ENCODE measurements around the gene LRP1-AS. TPM values are rescaled to one million over a fixed set of nuclear protein-coding genes. Genes with fewer than 3 reads are reported as not detected.

Gene LRP1-AS
- total and polyA plus RNA-seq, 10 of the 15 experiments (the other 5 are each of a cell fraction or from before 2014, with no cell fraction given), result not detected

DNA sequence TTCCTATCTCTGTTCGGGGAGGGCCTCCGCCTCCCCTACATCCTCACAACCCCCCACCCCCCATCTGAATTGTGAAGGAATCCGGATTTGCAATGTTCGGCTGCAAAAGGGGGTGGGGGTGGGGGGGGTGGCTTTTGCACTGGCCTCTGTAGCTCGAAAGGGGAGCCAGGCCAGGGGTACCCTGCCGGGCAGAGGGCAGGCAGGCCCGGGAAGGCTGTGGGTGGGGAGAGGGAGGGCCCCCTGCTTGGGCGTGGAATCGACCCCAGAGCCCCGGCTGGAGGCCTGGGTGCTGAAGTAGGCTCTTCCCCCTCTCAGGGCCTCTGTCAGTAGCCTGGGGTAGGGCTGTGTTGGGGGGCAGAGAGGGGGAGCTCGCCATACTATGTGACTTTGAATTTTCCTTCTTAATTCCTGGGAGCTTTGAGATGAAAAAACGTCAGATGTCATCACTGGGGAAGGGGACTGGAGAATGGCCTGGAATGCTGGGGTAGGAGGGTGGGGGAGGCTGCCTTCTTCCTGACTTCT lies 18.0 kb downstream of the LRP1-AS start:
- 7% methylated on average over 11 of the region's 12 CpGs for WGBS (ENCODE audit: insufficient coverage, insufficient replicate concordance, low lambda C conversion rate, missing lambda C conversion rate)
- H3K9ac ChIP-seq (ENCODE audit: control insufficient read depth, insufficient read depth, low read length), result no peak overlapping the region
- no peaks in the 10 kb centered on the region for H3K36me3 ChIP-seq (ENCODE audit: control insufficient read depth in 2 of 2, insufficient read depth in 2 of 2, low read length in 1 of 2)
- no TSS peak for BruUV-seq (replicated peaks)
- FAIRE-seq (no peak), DNase-seq (ENCODE audit: low read depth, low spot score) (no peak), ATAC-seq (no peak)
- intact Hi-C loops (cut with micrococcal nuclease; ENCODE audit: unreplicated experiment) (no loop called here), in situ Hi-C loops (cut with MboI) (no loop called here)
- H2AFZ ChIP-seq (ENCODE audit: control insufficient read depth, low read depth, low read length), result no peak overlapping the region
- no peak overlapping the region for H3K4me2 ChIP-seq (ENCODE audit: control insufficient read depth, insufficient read depth)
- no peak for TF ChIP-seq ZNF217 (IDR thresholded peaks at IDR 0.05)
- no peak for TF ChIP-seq TCF3 (IDR thresholded peaks at IDR 0.05; ENCODE audit: borderline replicate concordance, insufficient read depth, low read depth, low read length)
- TF ChIP-seq, protein P1, sequence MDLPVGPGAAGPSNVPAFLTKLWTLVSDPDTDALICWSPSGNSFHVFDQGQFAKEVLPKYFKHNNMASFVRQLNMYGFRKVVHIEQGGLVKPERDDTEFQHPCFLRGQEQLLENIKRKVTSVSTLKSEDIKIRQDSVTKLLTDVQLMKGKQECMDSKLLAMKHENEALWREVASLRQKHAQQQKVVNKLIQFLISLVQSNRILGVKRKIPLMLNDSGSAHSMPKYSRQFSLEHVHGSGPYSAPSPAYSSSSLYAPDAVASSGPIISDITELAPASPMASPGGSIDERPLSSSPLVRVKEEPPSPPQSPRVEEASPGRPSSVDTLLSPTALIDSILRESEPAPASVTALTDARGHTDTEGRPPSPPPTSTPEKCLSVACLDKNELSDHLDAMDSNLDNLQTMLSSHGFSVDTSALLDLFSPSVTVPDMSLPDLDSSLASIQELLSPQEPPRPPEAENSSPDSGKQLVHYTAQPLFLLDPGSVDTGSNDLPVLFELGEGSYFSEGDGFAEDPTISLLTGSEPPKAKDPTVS (IDR thresholded peaks at IDR 0.05; ENCODE audit: low read depth, low read length), result no peak
- no peak for TF ChIP-seq NFIC (IDR thresholded peaks at IDR 0.05; ENCODE audit: low read depth, low read length)
- TF ChIP-seq, protein P2, sequence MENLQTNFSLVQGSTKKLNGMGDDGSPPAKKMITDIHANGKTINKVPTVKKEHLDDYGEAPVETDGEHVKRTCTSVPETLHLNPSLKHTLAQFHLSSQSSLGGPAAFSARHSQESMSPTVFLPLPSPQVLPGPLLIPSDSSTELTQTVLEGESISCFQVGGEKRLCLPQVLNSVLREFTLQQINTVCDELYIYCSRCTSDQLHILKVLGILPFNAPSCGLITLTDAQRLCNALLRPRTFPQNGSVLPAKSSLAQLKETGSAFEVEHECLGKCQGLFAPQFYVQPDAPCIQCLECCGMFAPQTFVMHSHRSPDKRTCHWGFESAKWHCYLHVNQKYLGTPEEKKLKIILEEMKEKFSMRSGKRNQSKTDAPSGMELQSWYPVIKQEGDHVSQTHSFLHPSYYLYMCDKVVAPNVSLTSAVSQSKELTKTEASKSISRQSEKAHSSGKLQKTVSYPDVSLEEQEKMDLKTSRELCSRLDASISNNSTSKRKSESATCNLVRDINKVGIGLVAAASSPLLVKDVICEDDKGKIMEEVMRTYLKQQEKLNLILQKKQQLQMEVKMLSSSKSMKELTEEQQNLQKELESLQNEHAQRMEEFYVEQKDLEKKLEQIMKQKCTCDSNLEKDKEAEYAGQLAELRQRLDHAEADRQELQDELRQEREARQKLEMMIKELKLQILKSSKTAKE (IDR thresholded peaks at IDR 0.05; ENCODE audit: low read depth, poor library complexity, severe bottlenecking), result no peak
- no peak for TF ChIP-seq FOXK2 (IDR thresholded peaks at IDR 0.05)
- TF ChIP-seq MTA2 (IDR thresholded peaks at IDR 0.05; ENCODE audit: low read depth), result no peak
- no peaks in the 10 kb centered on the region for H3K9me3 ChIP-seq (replicated peaks; ENCODE audit: control insufficient read depth, insufficient read depth, low read length)
- RAD21 ChIA-PET (ENCODE audit: unreplicated experiment), result no interaction called here
- POLR2A ChIA-PET, result interaction anchor here (1.2 kb wide), 1 partner anchor 16 kb away, joined by 3 read pairs; no protein-coding TSS in a partner anchor
- H3K4me3 ChIP-seq, result no peak overlapping the region
- H3K27ac ChIP-seq (ENCODE audit: control insufficient read depth, insufficient read depth), result no peak overlapping the region
- SMC1A ChIA-PET (ENCODE audit: uncharacterized antibody, unreplicated experiment), result no interaction called here
- peaks cover 2 to 5% of the 10 kb centered on the region in 2 experiments for H3K27me3 ChIP-seq (replicated peaks in 1 of 2; ENCODE audit: control insufficient read depth in 2 of 2, insufficient read depth in 2 of 2, low read length in 1 of 2)
- CTCF ChIA-PET, result no interaction called here
- H3K4me1 ChIP-seq (ENCODE audit: control insufficient read depth, insufficient read depth, low read length), result peaks cover 9% of the 10 kb centered on the region; the same call in 1 of the 2 replicates
- no peaks in the 10 kb centered on the region for H4K20me1 ChIP-seq (ENCODE audit: control insufficient read depth, insufficient read depth)
- H3K79me2 ChIP-seq (ENCODE audit: control insufficient read depth, insufficient read depth, low read length), result no peaks in the 10 kb centered on the region

Data from GM12878 (cell line).